H1 (cell line): ENCODE data around the gene MAPK14. TPM values are rescaled to one million over a fixed set of nuclear protein-coding genes. Genes with fewer than 3 reads are reported as not detected.
"Not testable (repeated sequence)": the region's sequence is repeated elsewhere in the genome, so short reads cannot be mapped to it uniquely, and the experiment has no call there.

Experiments
- CTCF ChIA-PET: fragments of 300-600 bp; sonication (Branson Sonifier 250); formaldehyde crosslinking; loops from one replicate; lab custom pipeline; 2021; ENCODE audit not compliant: partially characterized antibody; lab: Charles Lee
- POLR2A ChIA-PET: fragments of 300-600 bp; sonication (Branson Sonifier 250); formaldehyde crosslinking; loops from one replicate; lab custom pipeline; 2021; ENCODE audit warnings: inconsistent platforms; ENCODE audit not compliant: partially characterized antibody; lab: Charles Lee
- DNase-seq, 2 experiments: peaks; one replicate each; pipeline versions ENCODE4 v3.0.0 to v3.0.0-alpha.2; 2010 to 2022; ENCODE audit warnings: low spot score in 2 of 2, low read depth in 1 of 2, mixed read lengths in 1 of 2
- FAIRE-seq: peaks from 2 replicates; lab custom pipeline; 2011; peaks lifted over from hg19 to GRCh38; lab: Jason Lieb, UNC
- H2AFZ ChIP-seq: 2 replicates; pipeline ENCODE4 v1.8.1; 2012; ENCODE audit warnings: low read length, inconsistent platforms
- H2AK5ac ChIP-seq: 2 replicates; pipeline ENCODE4 v1.6.1; 2013; ENCODE audit warnings: low read depth, low read length
- H2BK120ac ChIP-seq: replicated peaks from 2 replicates; pipeline ENCODE3; 2013; ENCODE audit warnings: low read depth, low read length, inconsistent platforms
- H2BK12ac ChIP-seq: 2 replicates; pipeline ENCODE4 v1.6.1; 2013; ENCODE audit warnings: low read depth, low read length
- H2BK15ac ChIP-seq: 2 replicates; pipeline ENCODE4 v1.6.1; 2013; ENCODE audit warnings: low read length
- H2BK20ac ChIP-seq: 2 replicates; pipeline ENCODE4 v1.6.1; 2013; ENCODE audit warnings: low read length
- H2BK5ac ChIP-seq: 2 replicates; pipeline ENCODE4 v1.6.1; 2013; ENCODE audit warnings: low read depth, low read length
- H3K14ac ChIP-seq: 2 replicates; pipeline ENCODE4 v1.6.1; 2013; ENCODE audit warnings: inconsistent platforms; ENCODE audit not compliant: insufficient read length
- H3K18ac ChIP-seq: 2 replicates; pipeline ENCODE4 v1.6.1; 2013; ENCODE audit warnings: low read length; ENCODE audit errors: extremely low read depth
- H3K23ac ChIP-seq: 2 replicates; pipeline ENCODE4 v1.6.1; 2013; ENCODE audit warnings: inconsistent platforms; ENCODE audit not compliant: insufficient read length
- H3K23me2 ChIP-seq: 2 replicates; pipeline ENCODE4 v1.6.1; 2013; ENCODE audit warnings: low read depth, low read length
- H3K27ac ChIP-seq: 2 replicates; pipeline ENCODE4 v1.6.1; 2011; ENCODE audit warnings: low read depth, low read length, inconsistent platforms
- H3K27me3 ChIP-seq, 4 experiments: replicated peaks in 1 of 4; 1 replicate in 1 of 4; 2 replicates in 3 of 4; pipeline versions ENCODE4 v1.6.1 to v1.8.1; 2011 to 2013; ENCODE audit warnings: low read length in 3 of 4, mild to moderate bottlenecking in 3 of 4, inconsistent platforms in 2 of 4, mixed read lengths in 2 of 4, moderate library complexity in 1 of 4; ENCODE audit not compliant: control insufficient read depth in 3 of 4, insufficient read depth in 3 of 4; ENCODE audit errors: extremely low read depth in 1 of 4
- H3K36me3 ChIP-seq, 4 experiments: 2 replicates each; pipeline versions ENCODE4 v1.6.1 to v1.8.1; 2011 to 2013; ENCODE audit warnings: mild to moderate bottlenecking in 4 of 4, low read length in 3 of 4, moderate library complexity in 2 of 4, control low read depth in 1 of 4, inconsistent platforms in 1 of 4; ENCODE audit not compliant: insufficient read depth in 4 of 4, control insufficient read depth in 2 of 4
- H3K4ac ChIP-seq: replicated peaks from 2 replicates; pipeline ENCODE3; 2013; ENCODE audit warnings: low read length, low read depth, mixed read lengths, inconsistent platforms; ENCODE audit not compliant: insufficient read length
- H3K4me1 ChIP-seq, 4 experiments: replicated peaks in 1 of 4; 1 replicate in 1 of 4; 2 replicates in 3 of 4; pipeline versions ENCODE4 v1.6.1 to v1.8.1; 2011 to 2013; ENCODE audit warnings: low read length in 3 of 4, inconsistent platforms in 2 of 4, mixed read lengths in 1 of 4; ENCODE audit not compliant: insufficient read depth in 4 of 4, control insufficient read depth in 3 of 4
- H3K4me2 ChIP-seq, 2 experiments: 2 replicates each; pipeline versions ENCODE4 v1.6.1 to v1.8.1; 2011 to 2013; ENCODE audit warnings: low read depth in 2 of 2, low read length in 2 of 2, control low read depth in 1 of 2, inconsistent platforms in 1 of 2, mild to moderate bottlenecking in 1 of 2; ENCODE audit not compliant: insufficient read depth in 1 of 2
- H3K4me3 ChIP-seq, 4 experiments: fragments of 200-600, 300-600 bp in 1 of 4; sonication (generic), shearing (Covaris generic), sonication (Bioruptor Twin) in 1 of 4; 2 replicates each; pipeline versions ENCODE4 v1.5.1 to v1.8.1; 2011 to 2016; ENCODE audit warnings: low read length in 4 of 4, low read depth in 3 of 4, control low read depth in 2 of 4, inconsistent platforms in 2 of 4, mild to moderate bottlenecking in 2 of 4, mixed read lengths in 1 of 4, moderate library complexity in 1 of 4; ENCODE audit not compliant: insufficient read depth in 2 of 4; ENCODE audit errors: extremely low read depth in 1 of 4
- H3K56ac ChIP-seq: replicated peaks from 2 replicates; pipeline ENCODE3; 2013; ENCODE audit warnings: low read depth, mild to moderate bottlenecking, mixed read lengths, low read length, inconsistent platforms; ENCODE audit not compliant: insufficient read length
- H3K79me1 ChIP-seq: 2 replicates; pipeline ENCODE4 v1.6.1; 2013; ENCODE audit warnings: low read depth, low read length, control low read depth
- H3K79me2 ChIP-seq, 2 experiments: 2 replicates each; pipeline versions ENCODE4 v1.6.1 to v1.8.1; 2012 to 2013; ENCODE audit warnings: low read length in 2 of 2, mild to moderate bottlenecking in 2 of 2, inconsistent platforms in 1 of 2; ENCODE audit not compliant: insufficient read depth in 2 of 2, control insufficient read depth in 1 of 2
- H3K9ac ChIP-seq, 4 experiments: replicated peaks in 1 of 4; 1 replicate in 1 of 4; 2 replicates in 3 of 4; pipeline versions ENCODE4 v1.6.1 to v1.8.1; 2011 to 2013; ENCODE audit warnings: low read depth in 3 of 4, low read length in 3 of 4, control low read depth in 2 of 4, mild to moderate bottlenecking in 2 of 4, moderate library complexity in 2 of 4, inconsistent platforms in 1 of 4; ENCODE audit errors: extremely low read depth in 1 of 4
- H3K9me3 ChIP-seq, 2 experiments: 2 replicates each; pipeline versions ENCODE4 v1.6.1 to v1.8.1; 2012 to 2013; ENCODE audit warnings: mild to moderate bottlenecking in 2 of 2, moderate library complexity in 2 of 2, control low read depth in 1 of 2, inconsistent platforms in 1 of 2, low read depth in 1 of 2, low read length in 1 of 2, mixed read lengths in 1 of 2; ENCODE audit not compliant: insufficient read depth in 2 of 2
- H4K20me1 ChIP-seq, 2 experiments: replicated peaks in 1 of 2; 2 replicates each; pipeline versions ENCODE3 to v1.8.1; 2011 to 2013; ENCODE audit warnings: inconsistent platforms in 2 of 2, low read length in 2 of 2, mild to moderate bottlenecking in 1 of 2; ENCODE audit not compliant: insufficient read depth in 2 of 2, control insufficient read depth in 1 of 2
- H4K5ac ChIP-seq: 2 replicates; pipeline ENCODE4 v1.6.1; 2013; ENCODE audit warnings: low read length, low read depth, mixed read lengths, inconsistent platforms; ENCODE audit not compliant: insufficient read length
- H4K8ac ChIP-seq: 2 replicates; pipeline ENCODE4 v1.8.0; 2013; ENCODE audit warnings: mild to moderate bottlenecking, moderate library complexity, low read length, inconsistent platforms; ENCODE audit not compliant: insufficient read depth; ENCODE audit errors: extremely low read depth
- H4K91ac ChIP-seq: replicated peaks from 2 replicates; pipeline ENCODE3; 2013; ENCODE audit warnings: low read length, mixed read lengths, inconsistent platforms; ENCODE audit not compliant: insufficient read length
- WGBS, 2 experiments: shearing (Covaris generic) in 1 of 2; methylation state at CpG; one replicate each; pipeline versions ENCODE4 v1.1.6 to v1.1.7; 2013 to 2015; ENCODE audit warnings: low lambda C conversion rate in 2 of 2, mixed read lengths in 2 of 2, inconsistent platforms in 1 of 2, low coverage in 1 of 2, missing lambda C conversion rate in 1 of 2; ENCODE audit not compliant: insufficient replicate concordance in 2 of 2, insufficient coverage in 1 of 2, insufficient read length in 1 of 2; ENCODE audit errors: extremely low coverage in 1 of 2, missing lambda C conversion rate in 1 of 2; 5-methylcytosine and 5-hydroxymethylcytosine counted together
- polyA plus RNA-seq, 7 experiments: library from polyadenylated mRNA; depleted of rRNA in 3 of 7; stranded (reverse) in 5 of 7; unstranded in 2 of 7; fragments of >200 nt in 5 of 7; fragments of 200-250 nt in 2 of 7; gene quantifications; 1 replicate in 5 of 7; 2 replicates in 1 of 7; 4 replicates in 1 of 7; pipeline versions ENCODE4 v1.2.1 to v1.2.3, GENCODE V29; 2011 to 2013; ENCODE audit warnings: missing spikeins in 2 of 7, mixed read lengths in 2 of 7
- total RNA-seq: library from RNA; stranded (reverse); fragmentation: NEBNext Ultra II Directional; extraction: Animal tissue kit (Norgen Biotek cat#: 25700); gene quantifications from 2 replicates; pipeline ENCODE4 v1.2.1, GENCODE V29; 2021

MAPK14 gene
- total and polyA plus RNA-seq, 2 of the 8 experiments (the other 6 are each of a cell fraction or from before 2014, with no cell fraction given), result 18.1 to 39.3 TPM

DNA sequence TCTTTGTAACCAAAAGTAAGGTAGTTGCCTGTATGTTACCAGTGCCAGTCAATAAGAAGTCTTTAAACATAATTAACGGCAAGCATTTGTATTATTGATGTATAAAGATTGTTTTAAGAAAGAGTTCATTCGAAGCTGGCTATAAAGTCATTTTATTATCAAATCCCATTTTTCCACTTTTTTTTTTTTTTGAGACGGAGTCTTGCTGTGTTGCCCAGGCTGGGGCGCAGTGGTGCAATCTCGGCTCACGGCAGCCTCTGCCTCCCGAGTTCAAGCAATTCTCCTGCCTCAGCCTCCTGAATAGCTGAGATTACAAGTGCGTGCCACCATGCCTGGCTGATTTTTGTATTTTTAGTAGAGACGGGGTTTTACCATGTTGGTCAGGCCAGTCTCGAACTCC lies 5.5 kb downstream of the MAPK14 start:
- H3K9ac ChIP-seq, H3K36me3 ChIP-seq, H4K91ac ChIP-seq, H2BK15ac ChIP-seq, H3K4me3 ChIP-seq, H3K4me2 ChIP-seq, H4K20me1 ChIP-seq, H3K79me1 ChIP-seq, H3K18ac ChIP-seq, H4K5ac ChIP-seq, H3K23ac ChIP-seq, H3K4ac ChIP-seq, H3K9me3 ChIP-seq, H2AK5ac ChIP-seq, H3K56ac ChIP-seq, H2AFZ ChIP-seq, H3K4me1 ChIP-seq, H2BK12ac ChIP-seq, H3K27me3 ChIP-seq, H2BK5ac ChIP-seq, FAIRE-seq, H3K14ac ChIP-seq, H2BK20ac ChIP-seq, H3K27ac ChIP-seq, DNase-seq, H3K23me2 ChIP-seq, H2BK120ac ChIP-seq, H4K8ac ChIP-seq: not testable (repeated sequence)
- 94% methylated on average over 10 of the region's 10 CpGs; no CpG with 5 or more reads in 1 of the 2 experiments for WGBS, 2 experiments
- ChIA-PET POLR2A (interaction anchor here (0.6 kb wide), 1 partner anchor 192 kb away, joined by 3 read pairs; no protein-coding TSS in a partner anchor), CTCF (interaction anchor here (1.3 kb wide), 1 partner anchor 61 kb away, joined by 4 read pairs; no protein-coding TSS in a partner anchor)
- H3K79me2 ChIP-seq, result peaks cover 3 to 92% of the 10 kb centered on the region in 2 experiments; a peak in 3 of 4 replicates
